Measurements from ENCODE around the gene GOLIM4.

- no peak for TF ChIP-seq POLR2A (IDR thresholded peaks at IDR 0.05; ENCODE audit: low read depth, low read length)
- TF ChIP-seq TAF1 (IDR thresholded peaks at IDR 0.05; ENCODE audit: low read depth, low read length), result no peak
- no peak for TF ChIP-seq POLR2AphosphoS5 (IDR thresholded peaks at IDR 0.05; ENCODE audit: low read depth, low read length)
- TF ChIP-seq POU2F2 (IDR thresholded peaks at IDR 0.05; ENCODE audit: low read depth, low read length), result no peak
- no peak for TF ChIP-seq SPI1 (IDR thresholded peaks at IDR 0.05; ENCODE audit: low read depth, low read length)
These were observed 22.2 kb upstream of the GOLIM4 start for GRCh38 chr3:168117853-168118313.

Measured in GM12891 (cell line).